GM12878 (cell line): Measurements from ENCODE around the gene UNC119B. TPM values are rescaled to one million over a fixed set of nuclear protein-coding genes. Genes with fewer than 3 reads are reported as not detected.

Experiments used
- ATAC-seq: fragments of 200-7000 bp; cut with Tn5 transposase; 3 replicates; pipeline ENCODE4 v1.9.1; 2020; ENCODE audit warnings: mild to moderate bottlenecking, moderate library complexity
- BruUV-seq: library from RNA; stranded (reverse); fragments of 400-500 nt; replicated peaks from 2 replicates; lab custom pipeline; 2021; lab: Mats Ljungman, UMichigan
- CTCF ChIA-PET: fragments of 300-600 bp; sonication (Branson Sonifier 250); formaldehyde crosslinking; extraction: SDS; loops from one replicate; lab custom pipeline; 2021; ENCODE audit warnings: inconsistent platforms; lab: Yijun Ruan, JAX
- POLR2A ChIA-PET: fragments of 350-600 bp; formaldehyde crosslinking; extraction: SDS; loops from one replicate; lab custom pipeline; 2021; ENCODE audit warnings: inconsistent platforms; lab: Charles Lee
- RAD21 ChIA-PET: fragments of 300-600 bp; sonication (Branson Sonifier 250); formaldehyde crosslinking; loops from one replicate; lab custom pipeline; 2023; ENCODE audit warnings: antibody characterized with exemption; ENCODE audit not compliant: unreplicated experiment; lab: Charles Lee
- SMC1A ChIA-PET: fragments of 300-600 bp; sonication (Branson Sonifier 250); formaldehyde crosslinking; loops from one replicate; lab custom pipeline; 2023; ENCODE audit not compliant: unreplicated experiment, uncharacterized antibody; lab: Charles Lee
- DNase-seq: peaks from one replicate; pipeline ENCODE4 v3.0.0-alpha.2; 2011; ENCODE audit warnings: low read depth, low spot score
- FAIRE-seq: peaks from 3 replicates; lab custom pipeline; 2011; peaks lifted over from hg19 to GRCh38; lab: Jason Lieb, UNC
- H2AFZ ChIP-seq: 2 replicates; pipeline ENCODE4 v1.6.0; 2011; ENCODE audit warnings: low read depth, low read length, control low read depth; ENCODE audit not compliant: control insufficient read depth
- H3K27ac ChIP-seq: 2 replicates; pipeline ENCODE4 v1.5.1; 2011; ENCODE audit warnings: control low read depth; ENCODE audit not compliant: control insufficient read depth, insufficient read depth
- H3K27me3 ChIP-seq, 2 experiments: replicated peaks in 1 of 2; 2 replicates each; pipeline versions ENCODE4 v1.6.0 to v1.6.1; 2011; ENCODE audit warnings: low read length in 1 of 2; ENCODE audit not compliant: control insufficient read depth in 2 of 2, insufficient read depth in 2 of 2
- H3K36me3 ChIP-seq, 2 experiments: 2 replicates each; pipeline ENCODE4 v1.5.1; 2011; ENCODE audit warnings: low read length in 1 of 2; ENCODE audit not compliant: control insufficient read depth in 2 of 2, insufficient read depth in 2 of 2
- H3K4me1 ChIP-seq: 2 replicates; pipeline ENCODE4 v1.6.1; 2011; ENCODE audit warnings: mild to moderate bottlenecking, low read length, moderate library complexity, mixed read lengths; ENCODE audit not compliant: control insufficient read depth, insufficient read depth
- H3K4me2 ChIP-seq: 2 replicates; pipeline ENCODE4 v1.6.0; 2011; ENCODE audit warnings: control low read depth; ENCODE audit not compliant: control insufficient read depth, insufficient read depth
- H3K4me3 ChIP-seq: fragments of 200-600 bp; sonication (generic); 2 replicates; pipeline ENCODE4 v1.5.1; 2016
- H3K79me2 ChIP-seq: 2 replicates; pipeline ENCODE4 v1.6.0; 2011; ENCODE audit warnings: low read length; ENCODE audit not compliant: control insufficient read depth, insufficient read depth
- H3K9ac ChIP-seq: 2 replicates; pipeline ENCODE4 v1.8.0; 2011; ENCODE audit warnings: low read length, control low read depth, mixed read lengths; ENCODE audit not compliant: control insufficient read depth, insufficient read depth
- H3K9me3 ChIP-seq: replicated peaks from 3 replicates; pipeline ENCODE4 v1.5.1; 2011; ENCODE audit warnings: mild to moderate bottlenecking, low read length; ENCODE audit not compliant: control insufficient read depth, insufficient read depth
- H4K20me1 ChIP-seq: 2 replicates; pipeline ENCODE4 v1.6.0; 2011; ENCODE audit not compliant: control insufficient read depth, insufficient read depth
- CREM ChIP-seq: IDR thresholded peaks from 2 replicates; pipeline ENCODE4 v1.6.1; 2014; ENCODE audit warnings: antibody characterized with exemption, low read depth
- POLR2A ChIP-seq: IDR thresholded peaks from 2 replicates; pipeline ENCODE4 v1.6.1; 2011; ENCODE audit warnings: low read depth, mild to moderate bottlenecking, low read length
- SPI1 ChIP-seq: IDR thresholded peaks from 2 replicates; pipeline ENCODE4 v1.6.1; 2011; ENCODE audit warnings: low read depth, mild to moderate bottlenecking, low read length, moderate library complexity, borderline replicate concordance; ENCODE audit not compliant: insufficient read depth
- ZNF217 ChIP-seq: fragments of 450-650 bp; IDR thresholded peaks from 2 replicates; pipeline ENCODE4 v1.6.1; 2017; ENCODE audit warnings: antibody characterized with exemption, mild to moderate bottlenecking
- WGBS: methylation state at CpG from one replicate; pipeline ENCODE4 v1.1.6; 2016; ENCODE audit warnings: low lambda C conversion rate; ENCODE audit not compliant: insufficient replicate concordance, insufficient coverage; ENCODE audit errors: missing lambda C conversion rate; 5-methylcytosine and 5-hydroxymethylcytosine counted together
- in situ Hi-C: fragments of 300-500 bp; cut with MboI; formaldehyde crosslinking; loops from 9 replicates; pipeline ENCODE4 v1.14.3; 2018; ENCODE audit warnings: mixed read lengths
- intact Hi-C: fragments of 100-400 bp; cut with micrococcal nuclease; formaldehyde crosslinking; loops from one replicate; pipeline ENCODE4 v1.14.2; 2022; ENCODE audit not compliant: unreplicated experiment
- polyA plus RNA-seq, 11 experiments: library from polyadenylated mRNA; depleted of rRNA in 4 of 11; unstranded in 6 of 11; stranded (reverse) in 5 of 11; fragments of >200 nt; fragmentation: Nextera tagmentation in 4 of 11; fragmentation: Illumina TruSeq in 1 of 11; extraction: Ambion mirVana in 4 of 11; extraction: Trizol in 1 of 11; gene quantifications; 1 replicate in 1 of 11; 2 replicates in 10 of 11; pipeline versions ENCODE4 v1.2.1 to v1.2.3, GENCODE V29; 2011 to 2016; ENCODE audit warnings: inconsistent platforms in 2 of 11, missing spikeins in 2 of 11, low read depth in 1 of 11
- total RNA-seq, 4 experiments: library from RNA; depleted of rRNA in 3 of 4; stranded (reverse); fragments of >200 nt in 3 of 4; fragmentation: Illumina TruSeq in 1 of 4; extraction: Trizol in 1 of 4; gene quantifications; 2 replicates each; pipeline versions ENCODE4 v1.2.1 to v1.2.3, GENCODE V29; 2013 to 2021

The UNC119B gene
- total and polyA plus RNA-seq, 10 of the 15 experiments (the other 5 are each of a cell fraction or from before 2014, with no cell fraction given): 4.3 to 31.5 (median 10.5) TPM

GRCh38 chr12:120758798-120759590, 48.7 kb downstream of the UNC119B start:
- no TSS peak for BruUV-seq
- ATAC-seq (no peak), DNase-seq (no peak), FAIRE-seq (no peak)
- Histone ChIP-seq H3K9ac (no peak overlapping the region), H3K9me3 (peaks cover 5% of the 10 kb centered on the region), H3K4me1 (no peaks in the 10 kb centered on the region), H3K79me2 (no peaks in the 10 kb centered on the region), H3K4me2 (no peak overlapping the region), H3K27ac (no peak overlapping the region), H4K20me1 (no peaks in the 10 kb centered on the region), H3K36me3 (peaks cover 5 to 8% of the 10 kb centered on the region in 2 experiments; a peak in 3 of 4 replicates), H2AFZ (no peak overlapping the region), H3K4me3 (no peak overlapping the region), H3K27me3 (no peaks in the 10 kb centered on the region)
- in situ Hi-C loops: no loop called here
- intact Hi-C loops: no loop called here
- POLR2A ChIA-PET: interaction anchor here (0.9 kb wide), 1 partner anchor 8 kb away, joined by 3 read pairs; no protein-coding TSS in a partner anchor
- WGBS: 84% methylated on average over 7 of the region's 7 CpGs
- RAD21 ChIA-PET: no interaction called here
- SMC1A ChIA-PET: no interaction called here
- CTCF ChIA-PET: interaction anchor here (0.6 to 2.3 kb wide), 2 partner anchors 174 to 176 kb away, joined by 3 to 5 read pairs; no protein-coding TSS in a partner anchor
- peak; percentile 49; the same call in 1 of the 2 replicates for TF ChIP-seq SPI1
- no peak for TF ChIP-seq ZNF217
- TF ChIP-seq POLR2A: 0 out of 2 replicates have a peak, but pooled peaks have one; percentile 9

DNA sequence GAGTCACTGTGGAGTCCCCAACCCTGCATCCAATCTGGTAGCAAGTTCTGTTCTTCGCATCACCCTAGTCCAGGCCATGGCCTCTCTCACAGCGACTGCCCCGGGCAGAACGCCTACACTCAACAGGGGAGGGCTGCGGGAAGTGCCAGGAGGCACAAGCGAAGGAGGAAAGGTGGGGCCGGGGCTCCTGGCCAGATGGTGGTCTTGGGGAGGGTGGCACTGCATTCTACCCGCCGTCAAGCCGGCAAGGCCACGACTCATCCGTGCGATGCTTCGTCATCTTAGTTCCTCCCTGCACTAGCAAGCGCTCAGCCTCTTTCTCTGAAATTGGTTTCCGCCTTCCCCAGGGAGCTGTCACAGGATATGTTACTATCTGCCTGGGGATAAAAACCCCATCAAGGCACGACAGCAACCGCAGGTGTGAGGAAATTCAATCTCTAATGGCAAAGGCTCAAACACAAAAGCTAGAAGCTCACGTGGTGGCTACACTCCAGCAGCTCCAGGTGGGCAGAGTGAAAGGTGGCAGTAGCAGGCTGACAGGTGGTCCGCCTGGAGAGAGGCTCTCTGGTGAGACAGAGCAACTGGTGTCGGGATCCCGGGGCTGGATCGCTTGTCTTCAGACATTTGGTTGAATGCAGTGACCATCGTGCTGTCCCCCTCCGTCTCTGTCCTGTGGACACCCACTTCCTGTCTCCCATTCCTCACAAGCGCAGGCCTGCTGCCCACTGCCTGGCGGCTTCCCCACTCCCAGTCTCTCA, 49.5 kb downstream of the UNC119B start:
- CTCF ChIA-PET: interaction anchor here (0.9 to 2.3 kb wide), 2 partner anchors 177 to 212 kb away, joined by 4 to 5 read pairs; no protein-coding TSS in a partner anchor
- no peak overlapping the region for H3K4me2 ChIP-seq
- no TSS peak for BruUV-seq
- ATAC-seq (no peak), FAIRE-seq (no peak), DNase-seq (no peak)
- H3K79me2 ChIP-seq: no peaks in the 10 kb centered on the region
- intact Hi-C loops (no loop called here), in situ Hi-C loops (no loop called here)
- H3K36me3 ChIP-seq: peaks cover 5 to 8% of the 10 kb centered on the region in 2 experiments; a peak in 3 of 4 replicates
- RAD21 ChIA-PET: no interaction called here
- no peak overlapping the region for H3K9ac ChIP-seq
- no peaks in the 10 kb centered on the region for H3K27me3 ChIP-seq
- no peak overlapping the region for H3K27ac ChIP-seq
- no peaks in the 10 kb centered on the region for H4K20me1 ChIP-seq
- SMC1A ChIA-PET: no interaction called here
- TF ChIP-seq POLR2A (0 out of 2 replicates have a peak, but pooled peaks have one; percentile 9), CREM (no peak)
- H2AFZ ChIP-seq: no peak overlapping the region
- no peaks in the 10 kb centered on the region for H3K4me1 ChIP-seq
- POLR2A ChIA-PET: no interaction called here
- H3K9me3 ChIP-seq: peaks cover 3% of the 10 kb centered on the region
- 90% methylated on average over 26 of the region's 27 CpGs for WGBS
- H3K4me3 ChIP-seq: no peak overlapping the region
